H1 (cell line): ENCODE results near the gene RADX. TPM values are rescaled to one million over a fixed set of nuclear protein-coding genes. Genes with fewer than 3 reads are reported as not detected.

Source experiments
- CTCF ChIA-PET: fragments of 300-600 bp; sonication (Branson Sonifier 250); formaldehyde crosslinking; loops from one replicate; lab custom pipeline; 2021; ENCODE audit not compliant: partially characterized antibody; lab: Charles Lee
- POLR2A ChIA-PET: fragments of 300-600 bp; sonication (Branson Sonifier 250); formaldehyde crosslinking; loops from one replicate; lab custom pipeline; 2021; ENCODE audit warnings: inconsistent platforms; ENCODE audit not compliant: partially characterized antibody; lab: Charles Lee
- DNase-seq, 2 experiments: peaks; one replicate each; pipeline versions ENCODE4 v3.0.0 to v3.0.0-alpha.2; 2010 to 2022; ENCODE audit warnings: low spot score in 2 of 2, low read depth in 1 of 2, mixed read lengths in 1 of 2
- FAIRE-seq: peaks from 2 replicates; lab custom pipeline; 2011; peaks lifted over from hg19 to GRCh38; lab: Jason Lieb, UNC
- H2AFZ ChIP-seq: 2 replicates; pipeline ENCODE4 v1.8.1; 2012; ENCODE audit warnings: low read length, inconsistent platforms
- H2AK5ac ChIP-seq: 2 replicates; pipeline ENCODE4 v1.6.1; 2013; ENCODE audit warnings: low read depth, low read length
- H2BK120ac ChIP-seq: replicated peaks from 2 replicates; pipeline ENCODE3; 2013; ENCODE audit warnings: low read depth, low read length, inconsistent platforms
- H2BK12ac ChIP-seq: 2 replicates; pipeline ENCODE4 v1.6.1; 2013; ENCODE audit warnings: low read depth, low read length
- H2BK15ac ChIP-seq: 2 replicates; pipeline ENCODE4 v1.6.1; 2013; ENCODE audit warnings: low read length
- H2BK20ac ChIP-seq: 2 replicates; pipeline ENCODE4 v1.6.1; 2013; ENCODE audit warnings: low read length
- H2BK5ac ChIP-seq: 2 replicates; pipeline ENCODE4 v1.6.1; 2013; ENCODE audit warnings: low read depth, low read length
- H3K14ac ChIP-seq: 2 replicates; pipeline ENCODE4 v1.6.1; 2013; ENCODE audit warnings: inconsistent platforms; ENCODE audit not compliant: insufficient read length
- H3K18ac ChIP-seq: 2 replicates; pipeline ENCODE4 v1.6.1; 2013; ENCODE audit warnings: low read length; ENCODE audit errors: extremely low read depth
- H3K23ac ChIP-seq: 2 replicates; pipeline ENCODE4 v1.6.1; 2013; ENCODE audit warnings: inconsistent platforms; ENCODE audit not compliant: insufficient read length
- H3K23me2 ChIP-seq: 2 replicates; pipeline ENCODE4 v1.6.1; 2013; ENCODE audit warnings: low read depth, low read length
- H3K27ac ChIP-seq: 2 replicates; pipeline ENCODE4 v1.6.1; 2011; ENCODE audit warnings: low read depth, low read length, inconsistent platforms
- H3K27me3 ChIP-seq, 4 experiments: replicated peaks in 1 of 4; 1 replicate in 1 of 4; 2 replicates in 3 of 4; pipeline versions ENCODE4 v1.6.1 to v1.8.1; 2011 to 2013; ENCODE audit warnings: low read length in 3 of 4, mild to moderate bottlenecking in 3 of 4, inconsistent platforms in 2 of 4, mixed read lengths in 2 of 4, moderate library complexity in 1 of 4; ENCODE audit not compliant: control insufficient read depth in 3 of 4, insufficient read depth in 3 of 4; ENCODE audit errors: extremely low read depth in 1 of 4
- H3K36me3 ChIP-seq, 4 experiments: 2 replicates each; pipeline versions ENCODE4 v1.6.1 to v1.8.1; 2011 to 2013; ENCODE audit warnings: mild to moderate bottlenecking in 4 of 4, low read length in 3 of 4, moderate library complexity in 2 of 4, control low read depth in 1 of 4, inconsistent platforms in 1 of 4; ENCODE audit not compliant: insufficient read depth in 4 of 4, control insufficient read depth in 2 of 4
- H3K4ac ChIP-seq: replicated peaks from 2 replicates; pipeline ENCODE3; 2013; ENCODE audit warnings: low read length, low read depth, mixed read lengths, inconsistent platforms; ENCODE audit not compliant: insufficient read length
- H3K4me1 ChIP-seq, 4 experiments: replicated peaks in 1 of 4; 1 replicate in 1 of 4; 2 replicates in 3 of 4; pipeline versions ENCODE4 v1.6.1 to v1.8.1; 2011 to 2013; ENCODE audit warnings: low read length in 3 of 4, inconsistent platforms in 2 of 4, mixed read lengths in 1 of 4; ENCODE audit not compliant: insufficient read depth in 4 of 4, control insufficient read depth in 3 of 4
- H3K4me2 ChIP-seq, 2 experiments: 2 replicates each; pipeline versions ENCODE4 v1.6.1 to v1.8.1; 2011 to 2013; ENCODE audit warnings: low read depth in 2 of 2, low read length in 2 of 2, control low read depth in 1 of 2, inconsistent platforms in 1 of 2, mild to moderate bottlenecking in 1 of 2; ENCODE audit not compliant: insufficient read depth in 1 of 2
- H3K4me3 ChIP-seq, 4 experiments: fragments of 200-600, 300-600 bp in 1 of 4; sonication (generic), shearing (Covaris generic), sonication (Bioruptor Twin) in 1 of 4; 2 replicates each; pipeline versions ENCODE4 v1.5.1 to v1.8.1; 2011 to 2016; ENCODE audit warnings: low read length in 4 of 4, low read depth in 3 of 4, control low read depth in 2 of 4, inconsistent platforms in 2 of 4, mild to moderate bottlenecking in 2 of 4, mixed read lengths in 1 of 4, moderate library complexity in 1 of 4; ENCODE audit not compliant: insufficient read depth in 2 of 4; ENCODE audit errors: extremely low read depth in 1 of 4
- H3K56ac ChIP-seq: replicated peaks from 2 replicates; pipeline ENCODE3; 2013; ENCODE audit warnings: low read depth, mild to moderate bottlenecking, mixed read lengths, low read length, inconsistent platforms; ENCODE audit not compliant: insufficient read length
- H3K79me1 ChIP-seq: 2 replicates; pipeline ENCODE4 v1.6.1; 2013; ENCODE audit warnings: low read depth, low read length, control low read depth
- H3K79me2 ChIP-seq, 2 experiments: 2 replicates each; pipeline versions ENCODE4 v1.6.1 to v1.8.1; 2012 to 2013; ENCODE audit warnings: low read length in 2 of 2, mild to moderate bottlenecking in 2 of 2, inconsistent platforms in 1 of 2; ENCODE audit not compliant: insufficient read depth in 2 of 2, control insufficient read depth in 1 of 2
- H3K9ac ChIP-seq, 4 experiments: replicated peaks in 1 of 4; 1 replicate in 1 of 4; 2 replicates in 3 of 4; pipeline versions ENCODE4 v1.6.1 to v1.8.1; 2011 to 2013; ENCODE audit warnings: low read depth in 3 of 4, low read length in 3 of 4, control low read depth in 2 of 4, mild to moderate bottlenecking in 2 of 4, moderate library complexity in 2 of 4, inconsistent platforms in 1 of 4; ENCODE audit errors: extremely low read depth in 1 of 4
- H3K9me3 ChIP-seq, 2 experiments: 2 replicates each; pipeline versions ENCODE4 v1.6.1 to v1.8.1; 2012 to 2013; ENCODE audit warnings: mild to moderate bottlenecking in 2 of 2, moderate library complexity in 2 of 2, control low read depth in 1 of 2, inconsistent platforms in 1 of 2, low read depth in 1 of 2, low read length in 1 of 2, mixed read lengths in 1 of 2; ENCODE audit not compliant: insufficient read depth in 2 of 2
- H4K20me1 ChIP-seq, 2 experiments: replicated peaks in 1 of 2; 2 replicates each; pipeline versions ENCODE3 to v1.8.1; 2011 to 2013; ENCODE audit warnings: inconsistent platforms in 2 of 2, low read length in 2 of 2, mild to moderate bottlenecking in 1 of 2; ENCODE audit not compliant: insufficient read depth in 2 of 2, control insufficient read depth in 1 of 2
- H4K5ac ChIP-seq: 2 replicates; pipeline ENCODE4 v1.6.1; 2013; ENCODE audit warnings: low read length, low read depth, mixed read lengths, inconsistent platforms; ENCODE audit not compliant: insufficient read length
- H4K8ac ChIP-seq: 2 replicates; pipeline ENCODE4 v1.8.0; 2013; ENCODE audit warnings: mild to moderate bottlenecking, moderate library complexity, low read length, inconsistent platforms; ENCODE audit not compliant: insufficient read depth; ENCODE audit errors: extremely low read depth
- H4K91ac ChIP-seq: replicated peaks from 2 replicates; pipeline ENCODE3; 2013; ENCODE audit warnings: low read length, mixed read lengths, inconsistent platforms; ENCODE audit not compliant: insufficient read length
- CTCF ChIP-seq, 3 experiments: IDR thresholded peaks; 1 replicate in 2 of 3; 2 replicates in 1 of 3; pipeline versions ENCODE4 v1.5.1 to v1.6.1; 2011; ENCODE audit warnings: low read length in 3 of 3, mild to moderate bottlenecking in 3 of 3, inconsistent platforms in 2 of 3, low read depth in 1 of 3, moderate library complexity in 1 of 3; ENCODE audit not compliant: insufficient read depth in 1 of 3; ENCODE audit errors: control extremely low read depth in 1 of 3
- PHF8 ChIP-seq: fragments of 200-600 bp; sonication (generic); conservative IDR thresholded peaks from 2 replicates; pipeline ENCODE4 v1.7.1; 2012; ENCODE audit warnings: low read depth, mild to moderate bottlenecking, inconsistent platforms, low read length, moderate library complexity
- RAD21 ChIP-seq, 2 experiments: IDR thresholded peaks in 1 of 2; conservative IDR thresholded peaks in 1 of 2; 2 replicates each; pipeline ENCODE4 v1.6.1; 2011; ENCODE audit warnings: low read depth in 2 of 2, low read length in 2 of 2, improper control_type of control experiment in 1 of 2, inconsistent platforms in 1 of 2, mild to moderate bottlenecking in 1 of 2, moderate library complexity in 1 of 2
- WGBS, 2 experiments: shearing (Covaris generic) in 1 of 2; methylation state at CpG; one replicate each; pipeline versions ENCODE4 v1.1.6 to v1.1.7; 2013 to 2015; ENCODE audit warnings: low lambda C conversion rate in 2 of 2, mixed read lengths in 2 of 2, inconsistent platforms in 1 of 2, low coverage in 1 of 2, missing lambda C conversion rate in 1 of 2; ENCODE audit not compliant: insufficient replicate concordance in 2 of 2, insufficient coverage in 1 of 2, insufficient read length in 1 of 2; ENCODE audit errors: extremely low coverage in 1 of 2, missing lambda C conversion rate in 1 of 2; 5-methylcytosine and 5-hydroxymethylcytosine counted together
- polyA plus RNA-seq, 7 experiments: library from polyadenylated mRNA; depleted of rRNA in 3 of 7; stranded (reverse) in 5 of 7; unstranded in 2 of 7; fragments of >200 nt in 5 of 7; fragments of 200-250 nt in 2 of 7; gene quantifications; 1 replicate in 5 of 7; 2 replicates in 1 of 7; 4 replicates in 1 of 7; pipeline versions ENCODE4 v1.2.1 to v1.2.3, GENCODE V29; 2011 to 2013; ENCODE audit warnings: missing spikeins in 2 of 7, mixed read lengths in 2 of 7
- total RNA-seq: library from RNA; stranded (reverse); fragmentation: NEBNext Ultra II Directional; extraction: Animal tissue kit (Norgen Biotek cat#: 25700); gene quantifications from 2 replicates; pipeline ENCODE4 v1.2.1, GENCODE V29; 2021

RADX gene
- total and polyA plus RNA-seq, 2 of the 8 experiments (the other 6 are each of a cell fraction or from before 2014, with no cell fraction given) = 1.7 to 4.5 TPM

GRCh38 chrX:106619797-106620196 is 8.0 kb downstream of the RADX start:
- H2BK12ac ChIP-seq = no peak overlapping the region
- H2AK5ac ChIP-seq = no peak overlapping the region
- H3K36me3 ChIP-seq = no peaks in the 10 kb centered on the region
- no peak overlapping the region for H3K18ac ChIP-seq
- no peak overlapping the region for H3K9ac ChIP-seq
- H2BK20ac ChIP-seq = no peak overlapping the region
- WGBS, 2 experiments = 76% methylated on average over 3 of the region's 3 CpGs; no CpG with 5 or more reads in 1 of the 2 experiments
- no peak overlapping the region for H4K91ac ChIP-seq
- no peaks in the 10 kb centered on the region for H3K4me1 ChIP-seq
- no peak overlapping the region for H3K23ac ChIP-seq
- peak; percentile 28 for FAIRE-seq
- no peaks in the 10 kb centered on the region for H3K23me2 ChIP-seq
- H4K20me1 ChIP-seq = no peaks in the 10 kb centered on the region
- no peak overlapping the region for H3K4me3 ChIP-seq
- peak in 1 of 3 experiments; percentile 27; a peak in 1 of 4 replicates for TF ChIP-seq CTCF (IDR thresholded peaks at IDR 0.05; ENCODE audit: control extremely low read depth in 1 of 3, insufficient read depth in 1 of 3, low read depth in 1 of 3, low read length in 3 of 3)
- peak; percentile 30 to 48; a peak in 3 of 4 replicates for TF ChIP-seq RAD21 (IDR thresholded peaks at IDR 0.05 in 1 of 2, conservative IDR thresholded peaks at IDR 0.05 in 1 of 2; ENCODE audit: low read depth in 2 of 2, low read length in 2 of 2)
- TF ChIP-seq PHF8 = no peak
- no peak overlapping the region for H3K4me2 ChIP-seq
- H3K56ac ChIP-seq = no peak overlapping the region
- ChIA-PET POLR2A (no interaction called here), CTCF (interaction anchor here (0.6 to 1.6 kb wide), 14 partner anchors 9 to 576 kb away, joined by 3 to 5 read pairs (median 4); partner anchors contain the start of gene RNF128)
- no peak overlapping the region for H2BK5ac ChIP-seq
- no peaks in the 10 kb centered on the region for H3K27me3 ChIP-seq
- H4K5ac ChIP-seq = no peak overlapping the region
- H3K79me2 ChIP-seq = no peaks in the 10 kb centered on the region
- no peaks in the 10 kb centered on the region for H3K9me3 ChIP-seq
- H3K4ac ChIP-seq = no peak overlapping the region
- H3K27ac ChIP-seq = no peak overlapping the region
- DNase-seq = no peak
- no peaks in the 10 kb centered on the region for H3K79me1 ChIP-seq
- H2AFZ ChIP-seq = no peak overlapping the region
- H2BK15ac ChIP-seq = no peak overlapping the region
- no peak overlapping the region for H2BK120ac ChIP-seq
- H3K14ac ChIP-seq = no peak overlapping the region
- H4K8ac ChIP-seq = no peak overlapping the region
